ENCODE data around the gene SMAD6.
A peak's percentile ranks its signal among the peaks of the same experiment; 100 is the strongest.

Gene SMAD6

GRCh38 chr15:66707310-66708082 is 5.5 kb downstream of the SMAD6 start:
- Mint-ChIP-seq H3K9me3 (no peaks in the 10 kb centered on the region), H3K27me3 (ENCODE audit: low read depth, poor library complexity) (peaks cover 2% of the 10 kb centered on the region), H3K27ac (peak overlapping the region; percentile 91), H3K36me3 (ENCODE audit: low read depth) (peaks cover 29% of the 10 kb centered on the region), H3K4me3 (peak overlapping the region; percentile 69), H3K4me1 (peaks cover 76% of the 10 kb centered on the region)
- TF ChIP-seq, protein P1, sequence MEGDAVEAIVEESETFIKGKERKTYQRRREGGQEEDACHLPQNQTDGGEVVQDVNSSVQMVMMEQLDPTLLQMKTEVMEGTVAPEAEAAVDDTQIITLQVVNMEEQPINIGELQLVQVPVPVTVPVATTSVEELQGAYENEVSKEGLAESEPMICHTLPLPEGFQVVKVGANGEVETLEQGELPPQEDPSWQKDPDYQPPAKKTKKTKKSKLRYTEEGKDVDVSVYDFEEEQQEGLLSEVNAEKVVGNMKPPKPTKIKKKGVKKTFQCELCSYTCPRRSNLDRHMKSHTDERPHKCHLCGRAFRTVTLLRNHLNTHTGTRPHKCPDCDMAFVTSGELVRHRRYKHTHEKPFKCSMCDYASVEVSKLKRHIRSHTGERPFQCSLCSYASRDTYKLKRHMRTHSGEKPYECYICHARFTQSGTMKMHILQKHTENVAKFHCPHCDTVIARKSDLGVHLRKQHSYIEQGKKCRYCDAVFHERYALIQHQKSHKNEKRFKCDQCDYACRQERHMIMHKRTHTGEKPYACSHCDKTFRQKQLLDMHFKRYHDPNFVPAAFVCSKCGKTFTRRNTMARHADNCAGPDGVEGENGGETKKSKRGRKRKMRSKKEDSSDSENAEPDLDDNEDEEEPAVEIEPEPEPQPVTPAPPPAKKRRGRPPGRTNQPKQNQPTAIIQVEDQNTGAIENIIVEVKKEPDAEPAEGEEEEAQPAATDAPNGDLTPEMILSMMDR (IDR thresholded peaks at IDR 0.05), result peak; percentile 18
- DNase-seq, result peak; percentile 79

GRCh38 chr15:66708389-66708788 is 6.4 kb downstream of the SMAD6 start:
- no peak overlapping the region for H3K4me3 Mint-ChIP-seq
- DNase-seq, result no peak
- H3K36me3 Mint-ChIP-seq (ENCODE audit: low read depth), result peaks cover 29% of the 10 kb centered on the region
- TF ChIP-seq, protein P1 (IDR thresholded peaks at IDR 0.05), result no peak
- peaks cover 2% of the 10 kb centered on the region for H3K27me3 Mint-ChIP-seq (ENCODE audit: low read depth, poor library complexity)
- H3K4me1 Mint-ChIP-seq, result peaks cover 82% of the 10 kb centered on the region
- no peaks in the 10 kb centered on the region for H3K9me3 Mint-ChIP-seq
- H3K27ac Mint-ChIP-seq, result no peak overlapping the region

DNA sequence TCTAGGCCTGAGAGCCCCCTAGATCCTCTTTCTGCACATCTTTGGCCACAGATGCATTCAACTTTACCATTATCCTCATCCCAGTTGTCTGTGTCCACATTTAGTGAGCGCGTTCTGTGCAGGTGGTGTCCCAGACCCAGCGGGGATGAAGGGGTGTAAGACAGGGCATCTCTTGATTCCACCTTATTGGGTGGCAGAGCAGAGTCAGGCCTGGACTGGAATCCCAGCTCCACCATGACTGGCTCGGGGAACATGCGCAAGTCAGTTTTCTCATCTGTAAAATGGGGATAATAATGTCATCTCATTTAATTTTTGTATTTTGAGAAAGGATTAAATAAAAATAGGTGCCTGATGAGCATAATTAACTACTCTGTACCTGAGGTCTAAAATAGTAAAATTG is 7.8 kb downstream of the SMAD6 start:
- TF ChIP-seq, protein P1 (IDR thresholded peaks at IDR 0.05), result no peak
- H3K27ac Mint-ChIP-seq, result no peak overlapping the region
- H3K4me3 Mint-ChIP-seq, result no peak overlapping the region
- no peaks in the 10 kb centered on the region for H3K9me3 Mint-ChIP-seq
- peaks cover 29% of the 10 kb centered on the region for H3K36me3 Mint-ChIP-seq (ENCODE audit: low read depth)
- no peaks in the 10 kb centered on the region for H3K27me3 Mint-ChIP-seq (ENCODE audit: low read depth, poor library complexity)
- no peak for DNase-seq
- H3K4me1 Mint-ChIP-seq, result peaks cover 88% of the 10 kb centered on the region

GRCh38 chr15:66711260-66711659 is 9.2 kb downstream of the SMAD6 start:
- H3K4me1 Mint-ChIP-seq, result peaks cover 88% of the 10 kb centered on the region
- no peaks in the 10 kb centered on the region for H3K9me3 Mint-ChIP-seq
- no peak overlapping the region for H3K4me3 Mint-ChIP-seq
- no peak for DNase-seq
- H3K27ac Mint-ChIP-seq, result no peak overlapping the region
- H3K36me3 Mint-ChIP-seq (ENCODE audit: low read depth), result peaks cover 31% of the 10 kb centered on the region
- H3K27me3 Mint-ChIP-seq (ENCODE audit: low read depth, poor library complexity), result no peaks in the 10 kb centered on the region
- TF ChIP-seq, protein P1 (IDR thresholded peaks at IDR 0.05), result no peak

- peaks cover 37% of the 10 kb centered on the region for H3K36me3 Mint-ChIP-seq (ENCODE audit: low read depth)
- peak overlapping the region; percentile 31 for H3K27ac Mint-ChIP-seq
- peaks cover 2% of the 10 kb centered on the region for H3K27me3 Mint-ChIP-seq (ENCODE audit: low read depth, poor library complexity)
- no peaks in the 10 kb centered on the region for H3K9me3 Mint-ChIP-seq
- DNase-seq, result no peak
- no peak overlapping the region for H3K4me3 Mint-ChIP-seq
- peaks cover 89% of the 10 kb centered on the region for H3K4me1 Mint-ChIP-seq
- TF ChIP-seq, protein P1 (IDR thresholded peaks at IDR 0.05), result no peak
These were observed 9.8 kb downstream of the SMAD6 start for GRCh38 chr15:66711862-66712261.
